Neural cell (in vitro differentiated cells): ENCODE data around the gene MYO5A. TPM values are rescaled to one million over a fixed set of nuclear protein-coding genes. Genes with fewer than 3 reads are reported as not detected.

Experiments
- H2AFZ ChIP-seq: fragments of 200-600, 300-800 bp; sonication (generic), shearing (Covaris generic); 2 replicates; pipeline ENCODE4 v1.6.0; 2014; ENCODE audit warnings: low read depth, mild to moderate bottlenecking, antibody characterized with exemption, low read length, moderate library complexity
- H3F3A ChIP-seq: fragments of 200-600 bp; shearing (Covaris generic); 2 replicates; pipeline ENCODE4 v1.6.1; 2016; ENCODE audit warnings: mild to moderate bottlenecking, moderate library complexity, mixed read lengths, antibody characterized with exemption, low read length; ENCODE audit not compliant: insufficient read depth, poor library complexity, severe bottlenecking
- H3K27ac ChIP-seq: fragments of 200-600, 300-800 bp; sonication (generic), shearing (Covaris generic); 2 replicates; pipeline ENCODE4 v1.5.1; 2014; ENCODE audit warnings: mild to moderate bottlenecking, low read length, moderate library complexity
- H3K27me3 ChIP-seq: fragments of 300-800, 200-600 bp; sonication (generic), shearing (Covaris generic); 2 replicates; pipeline ENCODE4 v1.6.0; 2014; ENCODE audit warnings: mild to moderate bottlenecking, low read depth, low read length, moderate library complexity; ENCODE audit not compliant: insufficient read depth
- H3K36me3 ChIP-seq: fragments of 300-800, 200-600 bp; sonication (generic), shearing (Covaris generic); 2 replicates; pipeline ENCODE4 v1.5.1; 2014; ENCODE audit warnings: mild to moderate bottlenecking, antibody characterized with exemption, low read length, moderate library complexity; ENCODE audit not compliant: insufficient read depth
- H3K4me2 ChIP-seq: fragments of 300-800, 200-600 bp; sonication (generic), shearing (Covaris generic); 2 replicates; pipeline ENCODE4 v1.6.0; 2014; ENCODE audit warnings: mild to moderate bottlenecking, low read length
- H3K4me3 ChIP-seq: fragments of 300-800, 200-600 bp; sonication (generic), shearing (Covaris generic); 2 replicates; pipeline ENCODE4 v1.5.1; 2014; ENCODE audit warnings: mild to moderate bottlenecking, low read length, moderate library complexity
- H3K79me2 ChIP-seq: fragments of 200-600 bp; shearing (Covaris generic); replicated peaks from 2 replicates; pipeline ENCODE4 v1.6.0; 2014; ENCODE audit warnings: mild to moderate bottlenecking, low read length, moderate library complexity; ENCODE audit not compliant: insufficient read depth
- H3K9ac ChIP-seq: fragments of 300-800, 200-600 bp; sonication (generic), shearing (Covaris generic); 2 replicates; pipeline ENCODE4 v1.6.1; 2016; ENCODE audit warnings: mild to moderate bottlenecking, low read length, mixed read lengths
- H3K9me2 ChIP-seq: fragments of 200-600 bp; shearing (Covaris generic); 2 replicates; pipeline ENCODE4 v1.6.1; 2016; ENCODE audit warnings: mild to moderate bottlenecking, low read length, mixed read lengths; ENCODE audit not compliant: insufficient read depth
- H3K9me3 ChIP-seq: fragments of 200-600, 300-800 bp; sonication (generic), shearing (Covaris generic); 2 replicates; pipeline ENCODE4 v1.6.1; 2016; ENCODE audit warnings: mild to moderate bottlenecking, mixed run types, low read length, moderate library complexity, mixed read lengths
- H4K20me1 ChIP-seq: fragments of 200-600 bp; shearing (Covaris generic); 2 replicates; pipeline ENCODE4 v1.6.1; 2016; ENCODE audit warnings: mild to moderate bottlenecking, mixed run types; ENCODE audit not compliant: insufficient read depth
- CTCF ChIP-seq: fragments of 450-650 bp; IDR thresholded peaks from 2 replicates; pipeline ENCODE4 v1.5.1; 2014; ENCODE audit warnings: antibody characterized with exemption, mild to moderate bottlenecking, moderate library complexity; ENCODE audit not compliant: poor library complexity, severe bottlenecking
- EP300 ChIP-seq: fragments of 450-650 bp; conservative IDR thresholded peaks from 2 replicates; pipeline ENCODE4 v1.6.1; 2014; ENCODE audit warnings: antibody characterized with exemption, mild to moderate bottlenecking, moderate library complexity; ENCODE audit not compliant: poor library complexity, severe bottlenecking
- EZH2 ChIP-seq: fragments of 200-600, 300-800 bp; shearing (Covaris generic), sonication (generic); IDR thresholded peaks from 2 replicates; pipeline ENCODE4 v1.6.1; 2014; ENCODE audit warnings: antibody characterized with exemption, low read length, borderline replicate concordance, mild to moderate bottlenecking; ENCODE audit not compliant: insufficient read depth, poor library complexity, severe bottlenecking
- MXI1 ChIP-seq: fragments of 450-650 bp; conservative IDR thresholded peaks from 2 replicates; pipeline ENCODE4 v1.6.1; 2014; ENCODE audit warnings: antibody characterized with exemption, mild to moderate bottlenecking; ENCODE audit not compliant: poor library complexity, severe bottlenecking
- POLR2AphosphoS5 ChIP-seq: IDR thresholded peaks from 2 replicates; pipeline ENCODE4 v1.6.1; 2012
- RAD21 ChIP-seq: fragments of 450-650 bp; conservative IDR thresholded peaks from 2 replicates; pipeline ENCODE4 v1.6.1; 2014; ENCODE audit warnings: antibody characterized with exemption, mild to moderate bottlenecking, moderate library complexity
- REST ChIP-seq: IDR thresholded peaks from 2 replicates; pipeline ENCODE4 v1.6.1; 2012; ENCODE audit warnings: borderline replicate concordance
- SMC3 ChIP-seq: fragments of 450-650 bp; conservative IDR thresholded peaks from 2 replicates; pipeline ENCODE4 v1.6.1; 2014; ENCODE audit warnings: antibody characterized with exemption, mild to moderate bottlenecking, moderate library complexity; ENCODE audit not compliant: poor library complexity
- TAF1 ChIP-seq: IDR thresholded peaks from 2 replicates; pipeline ENCODE4 v1.6.1; 2012; ENCODE audit warnings: low read depth
- polyA plus RNA-seq: library from polyadenylated mRNA; depleted of rRNA; stranded (reverse); fragments of >200 nt; gene quantifications from 2 replicates; pipeline ENCODE4 v1.2.3, GENCODE V29; 2014

MYO5A gene
- polyA plus RNA-seq, 1 donor from 2014 or later: 43.8 TPM

GRCh38 chr15:52423852-52424251 lies 104.8 kb downstream of the MYO5A start:
- Histone ChIP-seq H4K20me1 (no peaks in the 10 kb centered on the region), H3K9ac (no peak overlapping the region), H3K27ac (no peak overlapping the region), H3K4me3 (no peak overlapping the region), H3K9me2 (no peaks in the 10 kb centered on the region), H3K36me3 (no peaks in the 10 kb centered on the region), H3F3A (no peaks in the 10 kb centered on the region), H3K9me3 (no peaks in the 10 kb centered on the region), H3K79me2 (no peaks in the 10 kb centered on the region), H2AFZ (no peak overlapping the region), H3K27me3 (no peaks in the 10 kb centered on the region), H3K4me2 (no peak overlapping the region)
- TF ChIP-seq EP300 (no peak), POLR2AphosphoS5 (no peak), SMC3 (no peak), REST (no peak), RAD21 (no peak), EZH2 (no peak), MXI1 (no peak), TAF1 (no peak), CTCF (no peak)

GRCh38 chr15:52422001-52422400 lies 106.7 kb downstream of the MYO5A start:
- H3K9me2 ChIP-seq: no peaks in the 10 kb centered on the region
- no peaks in the 10 kb centered on the region for H3K79me2 ChIP-seq
- no peaks in the 10 kb centered on the region for H3K9me3 ChIP-seq
- no peak for TF ChIP-seq EP300
- TF ChIP-seq TAF1: no peak
- no peak for TF ChIP-seq SMC3
- no peak for TF ChIP-seq REST
- TF ChIP-seq CTCF: no peak
- TF ChIP-seq RAD21: no peak
- TF ChIP-seq MXI1: no peak
- no peak for TF ChIP-seq POLR2AphosphoS5
- TF ChIP-seq EZH2: no peak
- no peak overlapping the region for H3K27ac ChIP-seq
- no peaks in the 10 kb centered on the region for H3K27me3 ChIP-seq
- H2AFZ ChIP-seq: no peak overlapping the region
- no peaks in the 10 kb centered on the region for H4K20me1 ChIP-seq
- no peak overlapping the region for H3K4me2 ChIP-seq
- no peak overlapping the region for H3K9ac ChIP-seq
- H3F3A ChIP-seq: no peaks in the 10 kb centered on the region
- H3K4me3 ChIP-seq: no peak overlapping the region
- H3K36me3 ChIP-seq: no peaks in the 10 kb centered on the region
